WTC11 (cell line): Measurements from ENCODE around the gene ETV1. TPM values are rescaled to one million over a fixed set of nuclear protein-coding genes. Genes with fewer than 3 reads are reported as not detected.

Source experiments
- ATAC-seq: fragments of 200-7000 bp; cut with Tn5 transposase; 2 replicates; pipeline ENCODE4 v1.10.0; 2021; ENCODE audit warnings: mild to moderate bottlenecking, moderate library complexity
- CTCF ChIA-PET: fragments of 300-600 bp; sonication (Branson Sonifier 250); formaldehyde crosslinking; loops from one replicate; lab custom pipeline; 2021; ENCODE audit warnings: antibody characterized with exemption; lab: Charles Lee
- POLR2A ChIA-PET: fragments of 350-600 bp; sonication (Branson Sonifier 250); formaldehyde crosslinking; loops from one replicate; lab custom pipeline; 2021; ENCODE audit warnings: antibody characterized with exemption; lab: Charles Lee
- DNase-seq: peaks from one replicate; pipeline ENCODE4 v3.0.0; 2021; ENCODE audit warnings: low spot score
- H3K27ac Mint-ChIP-seq: 2 replicates; pipeline ENCODE4 v1.8.0; 2021; ENCODE audit warnings: mixed read lengths
- H3K27me3 Mint-ChIP-seq: 2 replicates; pipeline ENCODE4 v1.8.0; 2021; ENCODE audit warnings: low read depth, mild to moderate bottlenecking, moderate library complexity, mixed read lengths
- H3K36me3 Mint-ChIP-seq: 2 replicates; pipeline ENCODE4 v1.8.0; 2021; ENCODE audit warnings: mixed read lengths
- H3K4me1 Mint-ChIP-seq: 2 replicates; pipeline ENCODE4 v1.8.0; 2022; ENCODE audit warnings: mixed read lengths
- H3K4me3 Mint-ChIP-seq: 2 replicates; pipeline ENCODE4 v1.8.0; 2021; ENCODE audit warnings: mild to moderate bottlenecking, moderate library complexity, mixed read lengths
- H3K9me3 Mint-ChIP-seq: 2 replicates; pipeline ENCODE4 v1.8.0; 2021; ENCODE audit warnings: mixed read lengths
- CREB1 ChIP-seq: sonication (generic); formaldehyde crosslinking; IDR thresholded peaks from 2 replicates; pipeline ENCODE4 v1.8.0; 2023; ENCODE audit warnings: mild to moderate bottlenecking, missing genetic modification reagents
- CREM ChIP-seq: sonication (generic); formaldehyde crosslinking; IDR thresholded peaks from 2 replicates; pipeline ENCODE4 v1.8.1; 2022; ENCODE audit warnings: mild to moderate bottlenecking, missing genetic modification reagents, moderate library complexity
- ESRRA ChIP-seq: sonication (generic); formaldehyde crosslinking; IDR thresholded peaks from 2 replicates; pipeline ENCODE4 v1.8.1; 2022; ENCODE audit warnings: mild to moderate bottlenecking, missing genetic modification reagents, borderline replicate concordance
- MYBL2 ChIP-seq: sonication (generic); formaldehyde crosslinking; IDR thresholded peaks from 2 replicates; pipeline ENCODE4 v1.8.1; 2023; ENCODE audit warnings: mild to moderate bottlenecking, moderate library complexity, missing genetic modification reagents
- NR1H2 ChIP-seq: sonication (generic); formaldehyde crosslinking; IDR thresholded peaks from 2 replicates; pipeline ENCODE4 v1.9.0; 2021; ENCODE audit warnings: mild to moderate bottlenecking, moderate library complexity, missing genetic modification reagents
- NR3C1 ChIP-seq: sonication (generic); formaldehyde crosslinking; conservative IDR thresholded peaks from 2 replicates; pipeline ENCODE4 v1.8.1; 2023; ENCODE audit warnings: low read depth, mild to moderate bottlenecking, missing genetic modification reagents
- RELA ChIP-seq: sonication (generic); formaldehyde crosslinking; IDR thresholded peaks from 2 replicates; pipeline ENCODE4 v1.8.1; 2022; ENCODE audit warnings: missing genetic modification reagents, mild to moderate bottlenecking, borderline replicate concordance
- TEAD4 ChIP-seq: sonication (generic); formaldehyde crosslinking; IDR thresholded peaks from 2 replicates; pipeline ENCODE4 v1.8.0; 2022; ENCODE audit warnings: mild to moderate bottlenecking, missing genetic modification reagents
- ZNF219 ChIP-seq: sonication (generic); formaldehyde crosslinking; IDR thresholded peaks from 2 replicates; pipeline ENCODE4 v1.8.0; 2023; ENCODE audit warnings: missing genetic modification reagents, mild to moderate bottlenecking, borderline replicate concordance
- ZNF317 ChIP-seq: sonication (generic); formaldehyde crosslinking; IDR thresholded peaks from 2 replicates; pipeline ENCODE4 v1.8.1; 2023; ENCODE audit warnings: low read depth, mild to moderate bottlenecking, moderate library complexity, missing genetic modification reagents, borderline replicate concordance
- ZNF396 ChIP-seq: fragments of 250-450 bp; sonication (Bioruptor Pico); IDR thresholded peaks from 2 replicates; pipeline ENCODE4 v1.8.0; 2021; ENCODE audit warnings: mild to moderate bottlenecking, moderate library complexity, borderline replicate concordance
- total RNA-seq: library from RNA; stranded (reverse); gene quantifications from 3 replicates; pipeline ENCODE4 v1.2.3, GENCODE V29; 2021
- TF ChIP-seq, protein P1 (sequence below): sonication (generic); formaldehyde crosslinking; conservative IDR thresholded peaks from 2 replicates; pipeline ENCODE4 v1.8.1; 2022; ENCODE audit warnings: mild to moderate bottlenecking, missing genetic modification reagents
- TF ChIP-seq, protein P2 (sequence below): fragments of 250-450 bp; sonication (Bioruptor Pico); IDR thresholded peaks from 2 replicates; pipeline ENCODE4 v1.8.0; 2021; ENCODE audit warnings: mild to moderate bottlenecking
- TF ChIP-seq, protein P3 (sequence below): sonication (generic); formaldehyde crosslinking; IDR thresholded peaks from 2 replicates; pipeline ENCODE4 v1.8.1; 2023; ENCODE audit warnings: mild to moderate bottlenecking, missing genetic modification reagents, moderate library complexity
- TF ChIP-seq, protein P4 (sequence below): sonication (generic); formaldehyde crosslinking; conservative IDR thresholded peaks from 2 replicates; pipeline ENCODE4 v1.8.1; 2023; ENCODE audit warnings: mild to moderate bottlenecking, low read depth, missing genetic modification reagents, moderate library complexity
- TF ChIP-seq, protein P5 (sequence below): sonication (generic); formaldehyde crosslinking; IDR thresholded peaks from 2 replicates; pipeline ENCODE4 v1.8.0; 2023; ENCODE audit warnings: mild to moderate bottlenecking, missing genetic modification reagents
- TF ChIP-seq, protein P6 (sequence below): fragments of 250-450 bp; sonication (Bioruptor Pico); IDR thresholded peaks from 2 replicates; pipeline ENCODE4 v1.9.0; 2021; ENCODE audit warnings: moderate library complexity, mild to moderate bottlenecking, inconsistent platforms, borderline replicate concordance
- TF ChIP-seq, protein P7 (sequence below): sonication (generic); formaldehyde crosslinking; IDR thresholded peaks from 2 replicates; pipeline ENCODE4 v1.8.1; 2022; ENCODE audit warnings: low read depth, mild to moderate bottlenecking, moderate library complexity, missing genetic modification reagents, borderline replicate concordance

Gene ETV1
- total RNA-seq, 1 experiment from 2014 or later: 76.6 TPM

DNA sequence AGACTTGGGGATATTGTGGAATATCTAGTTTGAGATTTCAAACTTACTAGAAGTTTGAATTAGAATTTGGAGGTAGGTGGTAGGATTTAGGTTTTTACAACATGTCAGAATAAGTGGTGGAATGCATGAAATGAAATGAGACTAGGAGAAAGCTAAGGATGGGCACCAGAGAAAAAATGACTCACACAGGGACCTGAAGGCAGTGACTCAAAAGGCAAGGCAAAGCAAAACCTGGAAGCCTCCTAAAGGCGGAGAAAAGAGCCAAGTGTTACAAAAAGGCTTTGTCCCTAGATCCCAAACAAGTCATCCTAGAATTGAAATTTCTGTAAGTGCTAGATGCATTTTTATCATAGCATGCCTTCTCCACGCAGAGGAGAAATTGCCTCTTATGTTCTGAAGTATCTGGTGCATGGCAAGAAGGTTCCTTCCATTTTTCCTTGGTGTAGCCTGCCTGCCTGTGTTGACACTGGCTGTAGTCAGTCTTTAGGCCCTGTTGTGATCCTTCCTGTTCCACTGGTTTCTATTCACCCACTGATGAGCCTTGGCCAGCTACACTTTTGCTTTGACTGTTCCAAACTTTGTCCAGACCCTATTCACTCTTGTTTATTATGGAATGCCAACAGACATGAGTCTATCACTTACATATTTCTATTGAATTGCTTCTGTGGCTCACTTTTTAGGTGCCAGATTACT lies 109.3 kb downstream of the ETV1 start:
- Mint-ChIP-seq H3K27me3 (no peaks in the 10 kb centered on the region), H3K27ac (no peak overlapping the region), H3K36me3 (no peaks in the 10 kb centered on the region), H3K9me3 (no peaks in the 10 kb centered on the region), H3K4me3 (no peak overlapping the region), H3K4me1 (0 out of 2 replicates have a peak, but pooled peaks cover 3% of the 10 kb centered on the region)
- POLR2A ChIA-PET: no interaction called here
- ATAC-seq (no peak; the same call in 1 of the 2 replicates), DNase-seq (no peak)
- TF ChIP-seq NR3C1: no peak
- CTCF ChIA-PET: no interaction called here

DNA sequence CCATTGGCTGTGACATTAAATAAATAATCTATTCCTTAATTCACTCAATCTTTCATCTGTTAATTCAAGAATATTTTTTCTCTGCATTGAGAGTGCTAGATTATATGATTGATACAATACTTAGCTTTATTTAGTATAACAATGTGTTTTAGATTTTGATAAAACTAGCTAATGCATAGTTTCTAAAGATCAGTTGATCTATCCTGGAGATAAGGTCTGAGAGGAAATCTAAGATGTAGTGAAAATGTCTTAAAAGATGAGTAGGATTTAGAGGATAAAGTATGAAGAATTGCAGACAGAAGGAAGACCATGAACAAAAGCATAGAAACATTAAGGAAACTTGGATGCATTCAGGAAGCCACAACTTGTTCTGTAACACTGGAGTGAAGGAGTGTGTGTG lies 110.3 kb downstream of the ETV1 start:
- ChIA-PET CTCF (no interaction called here), POLR2A (interaction anchor here (0.5 kb wide), 1 partner anchor 30 kb away, joined by 3 read pairs; no protein-coding TSS in a partner anchor)
- Mint-ChIP-seq H3K27me3 (no peaks in the 10 kb centered on the region), H3K4me3 (no peak overlapping the region), H3K36me3 (no peaks in the 10 kb centered on the region), H3K9me3 (no peaks in the 10 kb centered on the region), H3K4me1 (0 out of 2 replicates have a peak, but pooled peaks cover 3% of the 10 kb centered on the region), H3K27ac (no peak overlapping the region)
- no peak for DNase-seq
- no peak for ATAC-seq
- TF ChIP-seq, protein P1, sequence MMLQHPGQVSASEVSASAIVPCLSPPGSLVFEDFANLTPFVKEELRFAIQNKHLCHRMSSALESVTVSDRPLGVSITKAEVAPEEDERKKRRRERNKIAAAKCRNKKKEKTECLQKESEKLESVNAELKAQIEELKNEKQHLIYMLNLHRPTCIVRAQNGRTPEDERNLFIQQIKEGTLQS: no peak
- TF ChIP-seq TEAD4 (CRISPR knock-in tag) (no peak), CREM (no peak)
- TF ChIP-seq, protein P2, sequence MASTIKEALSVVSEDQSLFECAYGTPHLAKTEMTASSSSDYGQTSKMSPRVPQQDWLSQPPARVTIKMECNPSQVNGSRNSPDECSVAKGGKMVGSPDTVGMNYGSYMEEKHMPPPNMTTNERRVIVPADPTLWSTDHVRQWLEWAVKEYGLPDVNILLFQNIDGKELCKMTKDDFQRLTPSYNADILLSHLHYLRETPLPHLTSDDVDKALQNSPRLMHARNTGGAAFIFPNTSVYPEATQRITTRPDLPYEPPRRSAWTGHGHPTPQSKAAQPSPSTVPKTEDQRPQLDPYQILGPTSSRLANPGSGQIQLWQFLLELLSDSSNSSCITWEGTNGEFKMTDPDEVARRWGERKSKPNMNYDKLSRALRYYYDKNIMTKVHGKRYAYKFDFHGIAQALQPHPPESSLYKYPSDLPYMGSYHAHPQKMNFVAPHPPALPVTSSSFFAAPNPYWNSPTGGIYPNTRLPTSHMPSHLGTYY (CRISPR knock-in tag): no peak
- TF ChIP-seq, protein P3, sequence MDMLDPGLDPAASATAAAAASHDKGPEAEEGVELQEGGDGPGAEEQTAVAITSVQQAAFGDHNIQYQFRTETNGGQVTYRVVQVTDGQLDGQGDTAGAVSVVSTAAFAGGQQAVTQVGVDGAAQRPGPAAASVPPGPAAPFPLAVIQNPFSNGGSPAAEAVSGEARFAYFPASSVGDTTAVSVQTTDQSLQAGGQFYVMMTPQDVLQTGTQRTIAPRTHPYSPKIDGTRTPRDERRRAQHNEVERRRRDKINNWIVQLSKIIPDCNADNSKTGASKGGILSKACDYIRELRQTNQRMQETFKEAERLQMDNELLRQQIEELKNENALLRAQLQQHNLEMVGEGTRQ (CRISPR knock-in tag): no peak

DNA sequence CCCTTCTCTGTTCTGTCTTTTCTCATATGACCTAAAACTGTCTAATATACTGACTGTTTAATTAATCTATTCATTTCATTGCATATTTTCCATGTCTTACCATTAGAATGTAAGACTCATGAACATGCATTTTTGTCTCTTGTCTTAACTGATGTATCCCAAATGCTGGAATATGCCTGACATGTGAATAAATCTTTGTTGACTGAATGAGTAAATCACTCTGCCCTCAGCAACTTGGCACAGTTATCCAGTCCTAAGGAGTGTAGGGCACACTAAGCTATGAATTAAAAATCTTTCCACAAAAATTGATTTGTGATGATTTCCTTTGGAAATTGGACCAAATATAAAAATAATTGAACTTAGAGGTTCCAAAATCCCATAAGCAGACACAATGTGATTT lies 111.3 kb downstream of the ETV1 start:
- H3K9me3 Mint-ChIP-seq: no peaks in the 10 kb centered on the region
- ChIA-PET CTCF (no interaction called here), POLR2A (no interaction called here)
- 0 out of 2 replicates have a peak, but pooled peaks cover 3% of the 10 kb centered on the region for H3K4me1 Mint-ChIP-seq
- no peaks in the 10 kb centered on the region for H3K36me3 Mint-ChIP-seq
- ATAC-seq (no peak), DNase-seq (no peak)
- no peaks in the 10 kb centered on the region for H3K27me3 Mint-ChIP-seq
- H3K4me3 Mint-ChIP-seq: no peak overlapping the region
- TF ChIP-seq ZNF219 (CRISPR knock-in tag): no peak
- no peak for TF ChIP-seq ZNF317
- TF ChIP-seq CREB1: no peak
- TF ChIP-seq, protein P4, sequence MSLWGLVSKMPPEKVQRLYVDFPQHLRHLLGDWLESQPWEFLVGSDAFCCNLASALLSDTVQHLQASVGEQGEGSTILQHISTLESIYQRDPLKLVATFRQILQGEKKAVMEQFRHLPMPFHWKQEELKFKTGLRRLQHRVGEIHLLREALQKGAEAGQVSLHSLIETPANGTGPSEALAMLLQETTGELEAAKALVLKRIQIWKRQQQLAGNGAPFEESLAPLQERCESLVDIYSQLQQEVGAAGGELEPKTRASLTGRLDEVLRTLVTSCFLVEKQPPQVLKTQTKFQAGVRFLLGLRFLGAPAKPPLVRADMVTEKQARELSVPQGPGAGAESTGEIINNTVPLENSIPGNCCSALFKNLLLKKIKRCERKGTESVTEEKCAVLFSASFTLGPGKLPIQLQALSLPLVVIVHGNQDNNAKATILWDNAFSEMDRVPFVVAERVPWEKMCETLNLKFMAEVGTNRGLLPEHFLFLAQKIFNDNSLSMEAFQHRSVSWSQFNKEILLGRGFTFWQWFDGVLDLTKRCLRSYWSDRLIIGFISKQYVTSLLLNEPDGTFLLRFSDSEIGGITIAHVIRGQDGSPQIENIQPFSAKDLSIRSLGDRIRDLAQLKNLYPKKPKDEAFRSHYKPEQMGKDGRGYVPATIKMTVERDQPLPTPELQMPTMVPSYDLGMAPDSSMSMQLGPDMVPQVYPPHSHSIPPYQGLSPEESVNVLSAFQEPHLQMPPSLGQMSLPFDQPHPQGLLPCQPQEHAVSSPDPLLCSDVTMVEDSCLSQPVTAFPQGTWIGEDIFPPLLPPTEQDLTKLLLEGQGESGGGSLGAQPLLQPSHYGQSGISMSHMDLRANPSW (CRISPR knock-in tag): no peak
- TF ChIP-seq ZNF396 (CRISPR knock-in tag): no peak
- no peak for TF ChIP-seq MYBL2 (CRISPR knock-in tag)
- TF ChIP-seq, protein P5, sequence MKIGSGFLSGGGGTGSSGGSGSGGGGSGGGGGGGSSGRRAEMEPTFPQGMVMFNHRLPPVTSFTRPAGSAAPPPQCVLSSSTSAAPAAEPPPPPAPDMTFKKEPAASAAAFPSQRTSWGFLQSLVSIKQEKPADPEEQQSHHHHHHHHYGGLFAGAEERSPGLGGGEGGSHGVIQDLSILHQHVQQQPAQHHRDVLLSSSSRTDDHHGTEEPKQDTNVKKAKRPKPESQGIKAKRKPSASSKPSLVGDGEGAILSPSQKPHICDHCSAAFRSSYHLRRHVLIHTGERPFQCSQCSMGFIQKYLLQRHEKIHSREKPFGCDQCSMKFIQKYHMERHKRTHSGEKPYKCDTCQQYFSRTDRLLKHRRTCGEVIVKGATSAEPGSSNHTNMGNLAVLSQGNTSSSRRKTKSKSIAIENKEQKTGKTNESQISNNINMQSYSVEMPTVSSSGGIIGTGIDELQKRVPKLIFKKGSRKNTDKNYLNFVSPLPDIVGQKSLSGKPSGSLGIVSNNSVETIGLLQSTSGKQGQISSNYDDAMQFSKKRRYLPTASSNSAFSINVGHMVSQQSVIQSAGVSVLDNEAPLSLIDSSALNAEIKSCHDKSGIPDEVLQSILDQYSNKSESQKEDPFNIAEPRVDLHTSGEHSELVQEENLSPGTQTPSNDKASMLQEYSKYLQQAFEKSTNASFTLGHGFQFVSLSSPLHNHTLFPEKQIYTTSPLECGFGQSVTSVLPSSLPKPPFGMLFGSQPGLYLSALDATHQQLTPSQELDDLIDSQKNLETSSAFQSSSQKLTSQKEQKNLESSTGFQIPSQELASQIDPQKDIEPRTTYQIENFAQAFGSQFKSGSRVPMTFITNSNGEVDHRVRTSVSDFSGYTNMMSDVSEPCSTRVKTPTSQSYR (CRISPR knock-in tag): no peak
- TF ChIP-seq, protein P6, sequence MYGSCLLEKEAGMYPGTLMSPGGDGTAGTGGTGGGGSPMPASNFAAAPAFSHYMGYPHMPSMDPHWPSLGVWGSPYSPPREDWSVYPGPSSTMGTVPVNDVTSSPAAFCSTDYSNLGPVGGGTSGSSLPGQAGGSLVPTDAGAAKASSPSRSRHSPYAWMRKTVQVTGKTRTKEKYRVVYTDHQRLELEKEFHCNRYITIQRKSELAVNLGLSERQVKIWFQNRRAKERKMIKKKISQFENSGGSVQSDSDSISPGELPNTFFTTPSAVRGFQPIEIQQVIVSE: no peak
- no peak for TF ChIP-seq ESRRA
- no peak for TF ChIP-seq RELA
- TF ChIP-seq NR1H2 (CRISPR knock-in tag): no peak
- TF ChIP-seq, protein P7, sequence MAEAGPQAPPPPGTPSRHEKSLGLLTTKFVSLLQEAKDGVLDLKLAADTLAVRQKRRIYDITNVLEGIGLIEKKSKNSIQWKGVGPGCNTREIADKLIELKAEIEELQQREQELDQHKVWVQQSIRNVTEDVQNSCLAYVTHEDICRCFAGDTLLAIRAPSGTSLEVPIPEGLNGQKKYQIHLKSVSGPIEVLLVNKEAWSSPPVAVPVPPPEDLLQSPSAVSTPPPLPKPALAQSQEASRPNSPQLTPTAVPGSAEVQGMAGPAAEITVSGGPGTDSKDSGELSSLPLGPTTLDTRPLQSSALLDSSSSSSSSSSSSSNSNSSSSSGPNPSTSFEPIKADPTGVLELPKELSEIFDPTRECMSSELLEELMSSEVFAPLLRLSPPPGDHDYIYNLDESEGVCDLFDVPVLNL (CRISPR knock-in tag): no peak
- no peak overlapping the region for H3K27ac Mint-ChIP-seq
